ENCODE data around the gene CUTA. TPM values are rescaled to one million over a fixed set of nuclear protein-coding genes. Genes with fewer than 3 reads are reported as not detected.

CUTA gene
- total RNA-seq, 1 experiment from 2014 or later, result 188 TPM

- Histone ChIP-seq H3K4me3 (ENCODE audit: insufficient read depth, low read depth, low read length) (peak overlapping the region; percentile 40), H3K27me3 (ENCODE audit: control insufficient read depth, insufficient read depth, low read length) (no peaks in the 10 kb centered on the region), H3K36me3 (replicated peaks; ENCODE audit: control insufficient read depth, insufficient read depth, low read length) (peaks cover 8% of the 10 kb centered on the region)
- DNase-seq, result no peak
These were observed 2.8 kb upstream of the CUTA start for GRCh38 chr6:33420491-33421343.

DNA sequence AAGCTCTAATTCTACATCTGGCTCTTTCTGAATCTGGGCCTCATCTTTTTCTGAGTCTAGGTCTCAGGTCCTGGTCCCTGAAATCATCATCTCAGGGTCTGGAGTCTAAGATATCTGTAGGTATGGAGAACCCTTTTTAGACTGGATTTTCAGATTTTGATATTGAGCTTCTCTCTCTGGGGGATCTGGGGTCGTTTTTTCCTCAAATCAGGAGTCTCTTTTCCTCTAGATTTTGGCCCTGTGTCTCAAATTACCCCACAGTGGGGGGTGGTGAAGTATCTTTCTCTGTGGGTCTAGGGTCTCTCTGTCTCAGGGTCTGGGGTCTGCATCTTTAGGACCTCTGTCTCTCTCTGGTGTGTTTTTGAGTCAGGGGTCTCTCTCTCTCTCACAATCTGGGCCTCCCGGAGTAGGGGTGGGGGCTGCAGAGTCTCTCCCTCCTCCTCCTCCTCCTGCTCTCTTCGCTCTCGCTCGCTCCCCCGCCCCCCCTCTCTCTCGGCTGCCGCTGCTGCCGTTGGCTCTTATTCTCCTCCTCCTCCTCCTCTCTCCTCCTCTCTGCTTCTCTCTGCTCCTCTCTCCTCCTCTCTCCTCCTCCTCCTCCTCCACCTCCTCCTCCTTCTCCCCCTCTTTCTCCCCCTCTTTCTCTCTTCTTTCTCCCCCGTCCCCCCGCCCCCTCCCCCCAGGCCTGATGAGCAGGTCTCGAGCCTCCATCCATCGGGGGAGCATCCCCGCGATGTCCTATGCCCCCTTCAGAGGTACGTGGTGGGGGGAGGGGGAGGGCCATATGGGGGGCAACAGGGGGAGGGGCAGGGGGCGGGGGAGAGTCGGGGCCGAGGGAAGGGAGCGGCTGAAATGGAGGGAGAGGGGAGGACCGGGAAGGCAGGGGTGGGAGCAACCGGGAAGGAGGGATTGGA, 1.9 kb upstream of the CUTA start, which contains the start of gene SYNGAP1:
TSS of gene SYNGAP1 (plus strand) at position 486 of the 911 bp plus-strand sequence. CDS start at position 686, 200 bp downstream.
- H3K4me3 ChIP-seq (ENCODE audit: insufficient read depth, low read depth, low read length), result peak within 1 kb of the TSS; percentile 40
- DNase-seq, result peak; percentile 78
- no peaks in the 10 kb centered on the region for H3K27me3 ChIP-seq (ENCODE audit: control insufficient read depth, insufficient read depth, low read length)
- peaks cover 15% of the 10 kb centered on the region for H3K36me3 ChIP-seq (replicated peaks; ENCODE audit: control insufficient read depth, insufficient read depth, low read length)

DNA sequence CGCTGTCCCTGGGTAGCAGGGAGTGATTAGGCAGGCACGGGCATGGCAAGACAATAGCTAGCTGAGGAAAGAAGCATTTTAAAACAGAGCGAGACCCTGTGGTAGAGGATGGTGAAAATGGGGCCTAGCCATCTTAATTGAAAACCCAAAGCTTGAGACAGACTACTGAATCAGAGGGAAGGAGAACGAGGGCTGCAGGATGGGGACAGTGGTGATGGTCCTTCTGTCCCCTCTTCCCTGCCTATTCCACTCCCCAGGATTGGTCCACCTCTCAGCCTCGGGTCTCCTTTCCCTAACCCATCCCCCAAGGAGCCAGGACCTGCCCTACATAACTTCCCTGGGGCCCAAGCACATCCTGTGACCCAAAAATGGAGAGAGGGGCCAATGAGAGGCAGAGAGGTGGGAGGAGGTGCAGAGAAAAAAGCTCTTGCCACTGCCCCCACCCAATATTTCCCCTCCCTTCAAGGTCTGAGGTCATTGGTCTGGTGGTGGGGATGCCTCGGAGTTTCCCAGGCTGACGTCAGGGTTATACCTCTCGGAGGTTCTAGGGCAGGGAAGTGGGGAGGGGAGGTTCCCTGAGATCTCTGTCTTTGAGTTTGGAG, 884 bp upstream of the CUTA start:
- Histone ChIP-seq H3K36me3 (replicated peaks; ENCODE audit: control insufficient read depth, insufficient read depth, low read length) (peaks cover 19% of the 10 kb centered on the region), H3K27me3 (ENCODE audit: control insufficient read depth, insufficient read depth, low read length) (no peaks in the 10 kb centered on the region), H3K4me3 (ENCODE audit: insufficient read depth, low read depth, low read length) (peak overlapping the region; percentile 57)
- no peak for DNase-seq

DNA sequence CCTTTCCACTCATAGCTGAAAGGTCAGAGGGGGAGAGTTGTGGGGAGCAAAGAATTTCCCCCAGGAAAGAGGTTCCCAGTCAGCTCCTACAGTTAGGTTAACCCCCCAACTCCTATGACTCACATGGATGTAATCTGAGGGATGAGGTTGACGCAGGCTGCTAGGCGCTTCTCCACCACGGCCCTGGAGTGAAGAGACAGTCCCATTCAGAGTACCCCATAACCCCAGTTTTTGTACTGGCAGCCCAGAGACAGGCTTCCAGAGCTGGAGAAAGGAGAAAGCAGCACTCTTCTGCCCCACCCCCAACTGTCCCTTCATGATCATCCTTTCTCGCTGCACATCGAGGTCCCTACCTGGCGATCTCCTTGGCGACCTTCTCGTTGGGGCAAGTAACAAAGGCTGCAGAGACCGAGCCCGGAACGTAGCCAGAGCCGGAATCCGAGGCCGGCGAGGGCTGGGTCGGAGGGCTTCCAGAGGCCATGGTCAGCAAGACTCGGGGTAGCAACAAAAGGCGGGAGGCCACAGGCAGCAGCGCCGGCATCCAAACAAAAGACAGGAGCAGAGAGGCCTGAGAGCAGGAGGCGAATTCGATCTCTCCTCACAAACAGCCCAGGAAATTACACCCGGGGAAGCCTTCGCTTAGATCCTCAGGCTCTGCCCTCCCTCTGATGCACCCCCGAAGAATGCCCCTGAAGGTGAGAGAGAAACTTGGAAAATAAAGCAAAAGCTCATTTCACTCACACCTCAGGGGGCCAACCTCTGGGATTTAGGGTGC, 592 bp downstream of the CUTA start:
- peak overlapping the region; percentile 57 for H3K4me3 ChIP-seq (ENCODE audit: insufficient read depth, low read depth, low read length)
- DNase-seq, result no peak
- H3K27me3 ChIP-seq (ENCODE audit: control insufficient read depth, insufficient read depth, low read length), result no peaks in the 10 kb centered on the region
- peaks cover 24% of the 10 kb centered on the region for H3K36me3 ChIP-seq (replicated peaks; ENCODE audit: control insufficient read depth, insufficient read depth, low read length)

GRCh38 chr6:33416386-33417127, 1.4 kb downstream of the CUTA start:
- peak overlapping the region; percentile 57 for H3K4me3 ChIP-seq (ENCODE audit: insufficient read depth, low read depth, low read length)
- peaks cover 26% of the 10 kb centered on the region for H3K36me3 ChIP-seq (replicated peaks; ENCODE audit: control insufficient read depth, insufficient read depth, low read length)
- no peaks in the 10 kb centered on the region for H3K27me3 ChIP-seq (ENCODE audit: control insufficient read depth, insufficient read depth, low read length)
- no peak for DNase-seq

DNA sequence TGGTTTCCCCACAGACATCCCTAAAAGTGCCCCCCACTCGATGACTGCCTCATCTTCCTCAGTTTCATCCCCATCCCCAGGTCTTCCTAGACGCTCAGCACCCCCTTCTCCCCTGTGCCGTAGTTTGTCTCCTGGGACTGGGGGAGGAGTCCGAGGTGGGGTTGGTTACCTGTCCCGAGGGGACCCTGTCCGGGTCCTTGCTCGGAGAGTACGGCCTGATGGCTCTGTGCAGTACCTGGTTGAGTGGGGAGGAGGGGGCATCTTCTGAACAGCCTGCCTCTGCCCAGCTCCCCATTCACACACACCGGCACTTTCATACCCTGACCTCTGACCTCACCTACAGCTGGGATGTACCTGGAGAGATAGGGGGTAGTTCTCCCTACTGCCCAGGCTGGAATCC, 2.1 kb downstream of the CUTA start:
- H3K4me3 ChIP-seq (ENCODE audit: insufficient read depth, low read depth, low read length), result no peak overlapping the region
- H3K36me3 ChIP-seq (replicated peaks; ENCODE audit: control insufficient read depth, insufficient read depth, low read length), result peaks cover 26% of the 10 kb centered on the region
- no peaks in the 10 kb centered on the region for H3K27me3 ChIP-seq (ENCODE audit: control insufficient read depth, insufficient read depth, low read length)
- no peak for DNase-seq

- H3K4me3 ChIP-seq (ENCODE audit: insufficient read depth, low read depth, low read length), result no peak overlapping the region
- H3K27me3 ChIP-seq (ENCODE audit: control insufficient read depth, insufficient read depth, low read length), result no peaks in the 10 kb centered on the region
- peaks cover 26% of the 10 kb centered on the region for H3K36me3 ChIP-seq (replicated peaks; ENCODE audit: control insufficient read depth, insufficient read depth, low read length)
- peak; percentile 85 for DNase-seq
These were observed 3.2 kb downstream of the CUTA start for GRCh38 chr6:33414592-33415271.

DNA sequence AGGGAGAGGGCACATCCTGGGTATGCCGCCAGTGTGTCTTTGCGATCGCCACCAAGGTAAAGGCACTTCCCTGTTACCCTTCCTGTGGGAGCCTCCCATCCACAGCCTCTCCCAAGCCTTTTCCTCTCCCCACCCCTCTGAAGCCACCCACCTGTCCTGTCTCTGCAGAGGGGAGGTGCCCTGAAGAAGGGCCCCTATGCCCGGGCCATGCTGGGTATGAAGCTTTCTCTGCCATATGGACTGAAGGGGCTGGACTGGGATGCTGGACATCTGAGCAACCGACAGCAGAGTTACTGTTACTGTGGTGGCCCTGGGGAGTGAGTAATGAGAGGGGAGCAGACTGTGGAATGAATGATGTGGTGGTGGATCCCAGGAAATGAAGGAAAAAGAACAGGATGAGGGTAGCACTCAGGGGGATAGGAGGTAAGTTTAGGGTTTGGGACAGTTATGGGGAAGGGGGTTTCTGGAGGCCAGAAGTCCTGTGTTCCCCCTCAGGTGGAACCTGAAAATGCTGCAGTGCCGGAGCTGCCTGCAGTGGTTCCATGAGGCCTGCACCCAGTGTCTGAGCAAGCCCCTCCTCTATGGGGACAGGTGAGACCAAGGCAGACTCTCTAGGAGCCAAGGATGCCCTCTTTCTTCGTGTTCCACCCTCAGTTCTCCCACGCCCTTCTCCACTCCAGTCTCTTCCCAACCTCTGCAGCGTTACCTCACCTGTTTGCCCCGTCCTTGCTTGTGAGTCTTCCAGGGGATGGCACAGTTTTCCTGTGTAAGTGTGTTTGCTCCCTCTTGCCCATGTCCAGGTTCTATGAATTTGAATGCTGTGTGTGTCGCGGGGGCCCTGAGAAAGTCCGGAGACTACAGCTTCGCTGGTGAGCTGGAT, 4.4 kb downstream of the CUTA start:
- DNase-seq, result no peak
- Histone ChIP-seq H3K4me3 (ENCODE audit: insufficient read depth, low read depth, low read length) (no peak overlapping the region), H3K36me3 (replicated peaks; ENCODE audit: control insufficient read depth, insufficient read depth, low read length) (peaks cover 26% of the 10 kb centered on the region), H3K27me3 (ENCODE audit: control insufficient read depth, insufficient read depth, low read length) (no peaks in the 10 kb centered on the region)

- peaks cover 31% of the 10 kb centered on the region for H3K36me3 ChIP-seq (replicated peaks; ENCODE audit: control insufficient read depth, insufficient read depth, low read length)
- no peaks in the 10 kb centered on the region for H3K27me3 ChIP-seq (ENCODE audit: control insufficient read depth, insufficient read depth, low read length)
- no peak for DNase-seq
- H3K4me3 ChIP-seq (ENCODE audit: insufficient read depth, low read depth, low read length), result no peak overlapping the region
These were observed 5.5 kb downstream of the CUTA start for GRCh38 chr6:33412140-33413009.

GRCh38 chr6:33411632-33412005, 6.3 kb downstream of the CUTA start:
- no peak for DNase-seq
- peaks cover 34% of the 10 kb centered on the region for H3K36me3 ChIP-seq (replicated peaks; ENCODE audit: control insufficient read depth, insufficient read depth, low read length)

GRCh38 chr6:33410711-33411631, 6.9 kb downstream of the CUTA start, which contains the start of gene PHF1:
TSS of gene PHF1 (plus strand) at chr6:33411014. CDS start at chr6:33412264, 1,250 bp downstream.
- H3K36me3 ChIP-seq (replicated peaks; ENCODE audit: control insufficient read depth, insufficient read depth, low read length), result peaks cover 39% of the 10 kb centered on the region
- no peaks in the 10 kb centered on the region for H3K27me3 ChIP-seq (ENCODE audit: control insufficient read depth, insufficient read depth, low read length)
- peak within 1 kb of the TSS; percentile 64 for H3K4me3 ChIP-seq (ENCODE audit: insufficient read depth, low read depth, low read length)
- DNase-seq, result peak; percentile 96

More at GRCh38 chr6:33411632-33412005, 6.3 kb downstream of the CUTA start:
- peak overlapping the region; percentile 64 for H3K4me3 ChIP-seq (ENCODE audit: insufficient read depth, low read depth, low read length)
- no peaks in the 10 kb centered on the region for H3K27me3 ChIP-seq (ENCODE audit: control insufficient read depth, insufficient read depth, low read length)
